PFSK-1 (cell line): ENCODE data around the gene SCN8A.

Experiments used
- FOXP2 ChIP-seq: optimal IDR thresholded peaks from 2 replicates; pipeline ENCODE3; 2011; ENCODE audit warnings: borderline replicate concordance, control low read depth, inconsistent platforms; ENCODE audit not compliant: insufficient read depth; ENCODE audit errors: extremely low read length, extremely low read depth
- POLR2AphosphoS5 ChIP-seq: IDR thresholded peaks from 2 replicates; pipeline ENCODE4 v1.6.1; 2012; ENCODE audit warnings: low read depth, mild to moderate bottlenecking, control low read depth, low read length, moderate library complexity
- SIN3A ChIP-seq: IDR thresholded peaks from 2 replicates; pipeline ENCODE4 v1.6.1; 2012; ENCODE audit warnings: mild to moderate bottlenecking, low read length, moderate library complexity, borderline replicate concordance; ENCODE audit not compliant: insufficient read depth
- TAF1 ChIP-seq: IDR thresholded peaks from 2 replicates; pipeline ENCODE4 v1.6.1; 2012; ENCODE audit warnings: low read length, control low read depth, borderline replicate concordance; ENCODE audit not compliant: insufficient read depth
- TF ChIP-seq, protein P1 (sequence below), 2 experiments: IDR thresholded peaks; 2 replicates each; pipeline versions ENCODE4 v1.6.1 to v1.8.0; 2011 to 2012; ENCODE audit warnings: low read depth in 2 of 2, low read length in 2 of 2, control low read depth in 1 of 2, inconsistent platforms in 1 of 2, mild to moderate bottlenecking in 1 of 2, moderate library complexity in 1 of 2; ENCODE audit not compliant: insufficient read depth in 1 of 2

Gene SCN8A

DNA sequence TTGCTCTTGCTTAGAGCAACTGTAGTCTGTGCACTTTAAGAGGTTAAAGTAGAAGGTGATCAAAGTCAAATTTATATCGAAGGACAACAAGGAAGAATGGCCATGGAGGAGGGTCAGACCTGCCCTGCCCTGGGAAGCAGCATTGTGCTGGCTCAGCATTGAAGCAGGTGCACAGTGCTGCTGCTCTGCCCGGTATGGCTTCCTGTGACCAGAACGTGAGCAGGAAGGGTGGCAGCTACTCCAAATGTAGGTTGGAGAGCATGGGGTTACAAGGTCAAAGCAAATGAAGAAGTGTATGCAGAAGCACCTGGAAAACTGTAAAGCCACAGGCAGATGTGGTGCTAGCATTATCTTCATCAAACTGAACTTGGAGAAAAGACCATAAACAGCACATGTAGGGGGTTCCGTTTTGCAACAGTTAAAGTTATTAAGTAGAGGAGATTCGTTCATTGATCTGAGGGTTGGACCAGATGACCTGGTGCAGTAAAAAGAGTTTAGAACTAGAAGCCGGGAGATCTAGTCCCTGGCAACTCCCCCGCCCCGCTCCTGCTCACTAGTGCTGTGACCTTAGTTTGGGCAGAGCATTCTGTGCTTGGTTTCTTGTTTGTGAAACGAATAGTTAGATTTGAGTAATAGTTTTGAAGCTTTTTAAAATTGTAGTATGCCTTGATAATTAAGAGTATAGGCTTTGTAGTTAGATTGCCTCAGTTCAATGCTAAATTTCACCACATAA lies 84.2 kb downstream of the SCN8A start:
- TF ChIP-seq, protein P1, sequence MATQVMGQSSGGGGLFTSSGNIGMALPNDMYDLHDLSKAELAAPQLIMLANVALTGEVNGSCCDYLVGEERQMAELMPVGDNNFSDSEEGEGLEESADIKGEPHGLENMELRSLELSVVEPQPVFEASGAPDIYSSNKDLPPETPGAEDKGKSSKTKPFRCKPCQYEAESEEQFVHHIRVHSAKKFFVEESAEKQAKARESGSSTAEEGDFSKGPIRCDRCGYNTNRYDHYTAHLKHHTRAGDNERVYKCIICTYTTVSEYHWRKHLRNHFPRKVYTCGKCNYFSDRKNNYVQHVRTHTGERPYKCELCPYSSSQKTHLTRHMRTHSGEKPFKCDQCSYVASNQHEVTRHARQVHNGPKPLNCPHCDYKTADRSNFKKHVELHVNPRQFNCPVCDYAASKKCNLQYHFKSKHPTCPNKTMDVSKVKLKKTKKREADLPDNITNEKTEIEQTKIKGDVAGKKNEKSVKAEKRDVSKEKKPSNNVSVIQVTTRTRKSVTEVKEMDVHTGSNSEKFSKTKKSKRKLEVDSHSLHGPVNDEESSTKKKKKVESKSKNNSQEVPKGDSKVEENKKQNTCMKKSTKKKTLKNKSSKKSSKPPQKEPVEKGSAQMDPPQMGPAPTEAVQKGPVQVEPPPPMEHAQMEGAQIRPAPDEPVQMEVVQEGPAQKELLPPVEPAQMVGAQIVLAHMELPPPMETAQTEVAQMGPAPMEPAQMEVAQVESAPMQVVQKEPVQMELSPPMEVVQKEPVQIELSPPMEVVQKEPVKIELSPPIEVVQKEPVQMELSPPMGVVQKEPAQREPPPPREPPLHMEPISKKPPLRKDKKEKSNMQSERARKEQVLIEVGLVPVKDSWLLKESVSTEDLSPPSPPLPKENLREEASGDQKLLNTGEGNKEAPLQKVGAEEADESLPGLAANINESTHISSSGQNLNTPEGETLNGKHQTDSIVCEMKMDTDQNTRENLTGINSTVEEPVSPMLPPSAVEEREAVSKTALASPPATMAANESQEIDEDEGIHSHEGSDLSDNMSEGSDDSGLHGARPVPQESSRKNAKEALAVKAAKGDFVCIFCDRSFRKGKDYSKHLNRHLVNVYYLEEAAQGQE (IDR thresholded peaks at IDR 0.05; ENCODE audit: insufficient read depth in 1 of 2, low read depth in 2 of 2, low read length in 2 of 2): no peak
- TF ChIP-seq TAF1 (no peak), SIN3A (no peak), POLR2AphosphoS5 (no peak), FOXP2 (no peak)

DNA sequence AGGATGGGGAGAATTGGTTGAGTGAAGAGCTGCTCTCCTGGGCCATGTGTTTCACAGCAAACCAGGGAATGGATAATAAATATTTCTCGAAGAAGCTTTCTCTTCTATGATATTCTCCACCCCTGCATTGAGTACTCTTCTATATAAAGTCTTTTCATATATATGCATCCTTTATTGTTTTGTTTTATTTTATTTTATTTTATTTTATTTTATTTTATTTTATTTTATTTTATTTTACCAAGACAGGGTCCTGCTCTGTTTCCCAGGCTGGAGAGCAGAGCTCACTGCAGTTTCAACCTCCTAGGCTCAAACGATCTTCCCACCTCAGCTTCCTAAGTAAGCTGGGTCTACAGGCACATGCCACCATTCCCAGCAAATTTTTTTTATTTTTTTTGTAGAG lies 85.8 kb downstream of the SCN8A start:
- TF ChIP-seq, protein P1 (IDR thresholded peaks at IDR 0.05; ENCODE audit: insufficient read depth in 1 of 2, low read depth in 2 of 2, low read length in 2 of 2): no peak
- no peak for TF ChIP-seq POLR2AphosphoS5
- no peak for TF ChIP-seq TAF1
- TF ChIP-seq SIN3A: no peak
- TF ChIP-seq FOXP2: no peak

DNA sequence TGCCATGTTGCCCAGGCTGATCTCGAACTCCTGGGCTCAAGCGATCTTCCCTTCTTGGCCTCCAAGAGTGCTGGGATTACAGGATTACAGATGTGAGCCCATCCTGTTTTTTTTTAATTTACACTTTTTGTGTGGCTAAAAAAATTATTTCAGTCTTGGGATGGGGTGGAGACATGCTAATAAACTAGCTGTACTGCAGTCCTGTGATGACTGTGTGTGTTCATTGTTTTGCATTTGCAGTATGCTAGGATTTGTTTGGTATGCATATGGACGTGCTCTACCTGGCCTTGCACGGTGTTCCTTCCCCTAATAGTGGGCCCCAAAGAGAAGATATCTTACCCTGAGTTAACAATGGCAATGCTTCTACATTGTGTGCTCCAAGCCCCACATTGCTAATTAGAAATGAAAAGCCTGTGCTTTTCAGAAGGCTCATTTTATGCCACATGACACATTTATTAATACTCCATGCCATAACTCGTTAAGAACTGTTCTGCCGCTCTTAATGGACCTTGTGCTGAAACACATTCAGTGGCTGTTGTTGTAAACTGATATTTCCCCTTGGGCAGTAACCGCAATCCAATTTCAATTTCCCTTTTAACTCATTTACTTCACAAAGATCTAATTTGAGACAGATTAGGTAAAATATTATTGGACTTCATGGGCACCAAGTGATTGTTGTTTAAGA lies 86.4 kb downstream of the SCN8A start:
- TF ChIP-seq FOXP2 (no peak), POLR2AphosphoS5 (no peak)

DNA sequence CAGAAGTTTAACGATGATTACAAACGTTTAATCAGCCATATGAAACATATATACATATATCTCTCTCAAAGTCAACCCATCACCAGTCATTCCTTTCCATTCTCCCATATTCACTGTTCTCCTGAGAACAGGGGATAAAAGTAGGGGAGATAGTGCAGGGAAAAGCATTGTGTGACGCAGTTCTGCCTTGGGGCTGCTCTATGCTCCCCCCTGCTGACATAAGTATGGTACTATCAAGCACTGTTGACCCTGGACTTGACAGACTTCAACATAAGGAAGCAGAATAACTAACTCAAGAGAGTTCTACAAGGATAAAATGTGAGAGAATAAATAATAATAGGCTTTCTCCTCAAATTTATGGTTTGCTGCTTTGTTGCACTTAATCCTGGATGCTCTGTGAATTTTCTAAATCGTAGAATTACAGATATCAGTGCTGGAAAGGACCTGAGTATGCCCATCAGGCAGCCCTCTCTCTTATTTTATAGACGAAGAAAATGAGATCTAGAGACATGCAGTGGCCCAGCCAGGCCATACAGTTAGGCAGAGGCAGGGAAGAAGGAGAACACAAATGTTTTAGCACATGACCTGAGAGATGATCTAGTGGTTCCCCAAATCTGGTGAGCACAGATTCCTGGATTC lies 87.2 kb downstream of the SCN8A start:
- TF ChIP-seq FOXP2 (no peak), POLR2AphosphoS5 (no peak), TAF1 (no peak), SIN3A (no peak)
- TF ChIP-seq, protein P1 (IDR thresholded peaks at IDR 0.05; ENCODE audit: insufficient read depth in 1 of 2, low read depth in 2 of 2, low read length in 2 of 2): peak in 1 of 2 experiments; percentile 53; a peak in 1 of 4 replicates

DNA sequence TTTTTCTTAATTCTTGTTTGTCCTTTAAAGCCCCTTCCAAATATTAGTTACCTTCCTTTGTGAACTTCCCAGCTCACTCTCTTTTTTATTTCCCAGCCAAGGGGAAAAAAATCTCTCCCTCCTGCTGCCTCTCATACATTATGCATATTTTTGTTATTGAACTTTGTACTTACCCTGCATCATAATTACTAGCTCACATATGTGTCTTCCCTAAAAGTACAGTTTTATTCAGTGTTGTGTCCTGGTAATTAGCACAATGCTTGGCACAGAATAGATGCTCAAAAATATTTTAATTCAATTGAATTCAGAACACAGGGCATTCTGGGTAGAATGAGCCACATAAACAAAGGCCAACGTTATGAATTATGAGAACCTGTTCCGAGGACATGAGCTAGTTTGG lies 91.9 kb downstream of the SCN8A start:
- TF ChIP-seq, protein P1 (IDR thresholded peaks at IDR 0.05; ENCODE audit: insufficient read depth in 1 of 2, low read depth in 2 of 2, low read length in 2 of 2): no peak
- TF ChIP-seq SIN3A (no peak), TAF1 (no peak), POLR2AphosphoS5 (no peak), FOXP2 (no peak)
